NCI-H2171 (cell line): ENCODE results near the gene ECHDC1.
"Not testable (repeated sequence)": the region's sequence is repeated elsewhere in the genome, so short reads cannot be mapped to it uniquely, and the experiment has no call there.

Experiments used
- DNase-seq: peaks from one replicate; lab custom pipeline; 2025; lab: John Stamatoyannopoulos, UW

The ECHDC1 gene

DNA sequence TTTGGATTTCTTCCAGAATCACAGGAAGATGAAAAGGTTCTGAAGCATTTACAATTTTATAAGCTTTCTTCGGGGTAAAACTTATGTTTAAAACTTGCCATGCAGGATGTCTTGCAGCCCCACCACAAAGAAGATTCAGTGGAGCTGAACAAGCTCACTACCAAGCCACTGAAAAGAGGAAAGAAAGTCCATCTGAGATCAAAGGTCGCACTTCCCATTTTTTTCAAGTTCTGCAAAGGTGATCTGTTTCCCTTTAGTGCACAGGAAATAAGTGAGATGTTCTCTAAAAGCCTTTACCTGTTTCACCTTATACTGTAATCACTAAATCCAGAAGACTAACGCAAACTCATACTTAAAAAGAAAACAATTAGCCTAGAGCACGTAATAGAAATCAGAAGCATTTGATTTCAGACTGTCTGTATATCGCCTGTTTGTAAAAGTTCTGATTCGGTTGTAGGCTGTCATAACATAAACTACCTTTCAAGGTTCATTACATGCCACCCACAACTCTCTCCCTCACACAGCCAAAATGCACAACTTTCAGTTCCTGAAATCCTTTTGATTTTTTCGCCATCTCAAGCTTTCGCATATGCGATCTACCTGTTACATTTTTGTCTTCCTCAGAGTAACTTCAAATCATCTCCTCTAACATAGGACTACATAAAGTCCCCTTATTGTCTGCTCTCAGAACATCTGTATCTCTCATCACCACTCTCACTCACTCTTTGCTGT lies 1.8 kb downstream of the ECHDC1 start:
- DNase-seq = no peak

DNA sequence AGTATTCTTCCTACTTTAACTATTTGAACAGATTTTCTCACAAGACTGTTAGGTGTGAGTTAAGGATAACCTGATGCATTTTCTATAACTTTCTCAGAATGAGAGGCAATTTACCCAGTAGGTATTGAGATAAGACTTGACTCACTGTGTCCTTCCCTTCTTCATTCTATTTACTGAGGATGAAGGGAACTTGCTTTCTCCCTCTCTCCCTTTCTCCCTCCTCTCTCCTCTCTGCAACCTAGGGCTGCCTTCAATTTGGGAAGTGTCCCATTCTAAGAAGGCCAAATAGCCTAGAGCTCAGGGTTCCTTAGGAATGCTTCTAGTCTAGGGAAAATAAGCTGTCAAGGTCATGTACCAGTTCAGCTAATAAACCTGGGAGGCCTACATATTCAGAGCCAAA lies 3.2 kb downstream of the ECHDC1 start:
- no peak for DNase-seq

DNA sequence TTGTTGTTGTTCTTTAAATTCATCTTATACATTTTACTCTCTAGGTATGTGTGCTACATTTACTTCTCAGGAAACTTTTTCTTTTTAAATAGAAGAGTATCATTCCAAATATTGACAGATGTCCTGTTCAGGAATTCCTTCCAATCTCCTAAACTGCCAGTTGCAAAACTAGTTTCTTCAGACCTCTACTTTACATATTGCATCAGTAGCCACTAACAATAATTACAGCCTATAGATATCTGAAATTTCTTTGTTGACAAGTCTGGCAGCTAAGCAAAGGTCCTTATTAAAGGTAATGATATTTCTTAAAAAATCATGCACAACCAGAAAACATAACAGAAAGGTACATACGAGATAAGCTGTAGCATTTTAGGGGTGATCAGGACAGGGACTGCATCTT lies 4.5 kb downstream of the ECHDC1 start:
- no peak for DNase-seq

DNA sequence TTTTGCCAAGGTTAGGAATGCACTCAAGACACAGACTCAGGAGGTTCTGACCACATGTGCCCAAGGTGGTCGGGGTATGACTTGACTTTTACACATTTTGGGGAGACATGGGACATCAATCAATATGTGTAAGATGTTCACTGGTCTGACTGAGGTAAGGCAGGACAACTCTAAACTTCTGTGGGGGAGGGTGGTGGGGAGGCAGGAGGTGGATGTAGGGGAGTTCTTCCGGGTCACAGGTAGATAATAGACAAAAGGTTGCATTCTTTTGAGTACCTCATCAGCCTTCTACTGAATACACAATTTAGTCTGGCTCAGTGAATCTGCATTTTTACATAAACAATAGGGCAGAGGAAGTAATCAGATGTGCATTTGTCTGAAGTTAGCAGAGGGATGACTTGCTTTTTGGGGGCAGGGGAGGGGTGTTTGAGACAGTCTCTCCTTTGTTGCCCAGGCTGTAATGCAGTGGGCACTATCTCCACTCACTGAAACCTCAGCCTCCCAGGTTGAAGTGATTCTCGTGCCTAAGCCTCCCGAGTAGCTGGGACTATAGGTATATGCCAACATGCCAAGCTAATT lies 10.9 kb downstream of the ECHDC1 start:
- DNase-seq = no peak

DNA sequence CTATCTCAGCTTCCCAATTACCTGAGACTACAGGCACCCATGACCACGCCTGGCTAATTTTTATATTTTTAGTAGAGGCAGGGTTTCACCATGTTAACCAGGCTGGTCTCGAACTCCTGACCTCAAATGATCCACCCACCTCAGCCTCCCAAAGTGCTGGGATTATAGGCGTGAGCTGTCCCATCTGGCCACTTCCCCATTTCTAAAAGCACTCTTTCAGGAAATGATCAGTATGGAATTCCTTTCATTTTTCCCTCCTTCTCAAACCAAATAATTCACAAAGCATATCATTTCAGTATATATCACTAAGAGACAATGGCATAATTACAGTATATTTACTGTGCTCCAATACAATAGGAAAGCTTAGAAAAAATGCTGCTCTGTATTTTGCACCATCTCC lies 12.2 kb downstream of the ECHDC1 start:
- DNase-seq = not testable (repeated sequence)

DNA sequence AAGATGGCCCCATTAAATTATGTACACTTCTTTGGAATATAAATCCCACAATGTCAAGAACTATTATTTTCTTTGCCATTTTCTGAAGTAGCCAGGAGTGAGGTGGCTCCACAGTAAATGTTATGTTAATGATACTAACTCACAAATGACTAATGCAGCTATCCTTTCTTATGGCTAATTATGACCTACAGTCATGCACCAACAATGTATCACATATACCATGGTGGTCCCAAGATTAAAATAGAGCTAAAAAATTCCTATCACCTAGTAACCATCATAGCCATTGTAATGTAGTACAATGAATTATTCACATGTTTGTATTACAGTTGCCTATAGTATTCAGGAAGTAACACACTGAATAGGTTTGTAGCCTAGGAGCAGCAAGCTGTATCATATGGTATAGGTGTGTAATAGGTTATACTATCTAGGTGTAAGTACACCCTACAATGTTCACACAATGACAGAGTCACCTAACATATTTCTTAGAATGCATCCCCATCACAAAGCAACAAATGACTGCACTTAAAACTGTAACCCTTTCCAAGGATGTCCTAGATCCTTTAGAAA lies 15.3 kb downstream of the ECHDC1 start:
- DNase-seq = no peak

DNA sequence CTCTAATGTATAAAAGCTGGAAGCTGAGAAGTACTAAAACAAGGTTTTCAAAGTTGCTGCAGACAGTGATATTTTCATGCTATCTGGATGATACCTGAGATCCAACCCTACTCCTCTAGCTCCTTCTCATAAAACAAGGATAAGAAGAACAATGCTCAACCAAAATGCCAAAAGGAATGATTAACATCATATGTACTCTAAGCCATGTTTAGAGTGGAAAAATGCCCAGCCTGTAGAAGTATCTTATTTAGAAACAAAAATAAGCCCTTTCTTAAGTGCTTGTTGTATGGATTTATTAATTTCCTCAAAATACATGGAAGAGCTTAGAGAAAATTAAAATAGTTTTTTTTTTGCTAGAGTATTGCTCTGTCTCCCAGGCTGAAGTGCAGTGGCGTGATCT lies 23.7 kb downstream of the ECHDC1 start:
- DNase-seq = no peak

DNA sequence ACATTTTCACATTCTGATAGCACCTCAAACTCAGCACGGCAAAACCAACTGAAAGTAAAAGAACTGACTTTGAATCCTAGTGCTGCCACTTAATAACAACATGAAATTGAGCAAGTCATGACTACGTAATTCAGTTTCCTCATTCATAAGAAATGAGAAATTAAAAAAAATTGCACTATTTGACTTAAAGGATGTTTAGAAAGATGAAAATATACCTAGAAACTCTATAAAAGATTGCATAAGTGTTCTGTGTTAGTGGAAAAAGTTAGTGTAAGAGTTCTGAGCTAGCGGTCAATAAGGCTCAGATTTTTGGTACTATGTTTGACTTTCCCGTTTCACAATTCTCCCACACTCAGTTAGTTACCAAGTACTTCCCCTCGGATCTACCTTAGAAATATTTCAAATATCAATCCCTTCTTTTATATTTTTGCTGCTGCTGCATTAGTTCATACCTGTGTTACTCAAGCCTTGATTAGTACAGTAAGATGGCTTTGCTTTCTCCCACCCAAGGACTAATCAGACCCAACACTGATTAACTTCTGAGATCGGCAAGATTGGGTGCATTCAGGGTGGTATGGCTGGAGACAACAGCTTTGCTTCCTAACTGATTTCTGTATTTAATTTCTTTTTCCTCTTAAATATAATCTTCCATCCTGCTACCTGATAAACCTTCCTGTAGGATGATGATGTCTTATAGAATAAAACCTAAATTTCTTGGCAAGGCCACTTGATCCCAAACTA lies 25.9 kb downstream of the ECHDC1 start:
- DNase-seq = no peak

DNA sequence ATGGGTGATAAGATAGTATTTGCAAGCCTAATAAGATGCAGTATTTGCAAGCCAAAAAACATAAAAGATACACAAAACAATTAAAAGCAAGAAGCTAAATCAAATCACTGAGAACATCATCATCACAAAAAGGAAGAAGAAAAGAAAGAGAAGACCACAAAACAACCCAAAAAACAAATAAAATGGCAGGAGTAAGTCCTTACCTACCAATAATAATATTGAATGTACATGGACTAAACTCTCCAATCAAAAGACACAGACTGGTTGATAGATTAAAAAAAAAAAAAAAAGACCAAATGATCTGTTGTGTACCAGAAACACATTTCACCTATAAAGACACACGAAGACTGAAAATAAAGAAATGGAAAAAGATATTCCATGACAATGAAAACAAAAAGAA lies 37.7 kb downstream of the ECHDC1 start:
- DNase-seq = no peak

DNA sequence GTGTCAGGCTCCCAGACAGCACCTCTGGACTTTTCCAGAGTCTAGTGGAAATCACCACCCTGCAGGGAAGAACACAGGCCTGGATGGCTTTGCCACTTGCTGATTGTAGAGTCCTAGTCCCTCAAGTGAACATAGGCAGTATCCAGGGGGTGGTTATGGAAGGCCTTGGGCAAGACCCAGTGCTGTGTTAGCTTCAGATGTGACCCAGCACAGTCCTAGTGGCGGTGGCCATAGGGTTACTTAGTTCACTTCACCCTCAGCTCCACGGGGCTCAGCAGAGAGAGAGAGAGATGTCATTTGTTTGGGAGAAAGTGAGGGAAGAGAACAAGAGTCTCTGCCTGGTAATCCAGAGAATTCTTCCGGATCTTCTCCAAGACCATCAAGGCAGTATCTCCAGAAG lies 39.5 kb downstream of the ECHDC1 start:
- no peak for DNase-seq

DNA sequence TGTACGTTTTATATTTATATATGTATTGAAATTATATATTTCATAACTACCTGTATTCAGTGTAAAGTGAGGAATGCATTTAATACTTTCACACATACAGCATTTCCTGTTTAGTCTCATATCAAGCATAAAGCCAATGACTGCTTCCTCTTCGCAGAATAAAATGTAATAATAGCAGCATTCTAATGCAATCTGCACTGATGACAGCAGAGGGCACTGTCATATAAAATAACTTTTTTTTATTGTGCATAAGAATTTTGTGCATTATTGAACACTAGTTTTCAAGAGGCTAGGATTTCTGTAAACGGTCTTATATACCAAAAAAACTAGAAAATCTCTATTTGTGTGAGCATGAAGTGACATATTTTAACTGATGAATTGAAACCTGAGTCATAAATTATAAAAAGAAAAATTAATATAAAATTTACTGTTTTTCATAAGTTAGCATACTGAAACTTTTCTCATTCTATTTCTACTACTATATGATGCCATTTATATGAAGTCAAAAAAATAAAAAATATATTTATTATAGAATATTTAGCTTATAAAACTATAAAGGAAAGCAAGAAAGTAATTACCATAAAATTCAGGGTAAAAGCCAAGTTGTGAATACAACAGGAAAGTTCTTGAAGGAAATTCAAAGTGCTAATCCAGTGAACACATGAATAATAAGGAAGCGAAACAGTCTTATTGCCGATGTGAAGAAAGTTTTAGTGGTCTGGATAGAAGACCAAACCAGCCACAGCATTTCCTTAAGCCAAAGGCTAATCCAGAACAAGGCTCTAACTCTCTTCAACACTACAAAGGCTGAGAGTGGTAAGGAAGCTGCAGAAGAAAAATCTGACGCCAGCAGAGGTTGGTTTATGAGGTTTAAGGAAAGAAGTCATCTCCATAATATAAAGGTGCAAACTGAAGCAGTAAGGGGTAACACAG lies 40.4 kb downstream of the ECHDC1 start:
- no peak for DNase-seq

DNA sequence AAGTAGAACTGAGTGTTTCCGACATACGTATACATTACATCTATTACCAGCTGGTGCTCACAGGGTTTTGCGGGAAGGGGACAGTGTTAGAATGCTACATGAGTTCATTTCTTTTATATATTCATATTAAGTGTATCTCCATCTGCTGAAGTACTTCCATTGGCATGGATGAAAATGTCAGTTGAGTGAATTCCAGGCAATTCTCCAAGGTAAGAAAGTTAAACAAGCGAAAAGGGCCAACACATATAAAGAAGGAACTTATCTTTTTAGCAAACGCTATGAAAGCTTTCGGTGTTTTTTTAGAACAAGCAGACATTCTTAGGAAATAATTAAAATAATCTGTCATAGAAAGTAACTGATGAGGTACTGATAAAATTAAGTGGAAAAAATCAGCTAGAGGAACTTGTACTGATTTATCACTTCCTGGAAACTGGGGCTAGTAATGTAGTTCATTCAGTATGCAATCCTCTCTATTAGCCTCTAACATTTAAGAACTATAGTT lies 42.2 kb downstream of the ECHDC1 start:
- no peak for DNase-seq

DNA sequence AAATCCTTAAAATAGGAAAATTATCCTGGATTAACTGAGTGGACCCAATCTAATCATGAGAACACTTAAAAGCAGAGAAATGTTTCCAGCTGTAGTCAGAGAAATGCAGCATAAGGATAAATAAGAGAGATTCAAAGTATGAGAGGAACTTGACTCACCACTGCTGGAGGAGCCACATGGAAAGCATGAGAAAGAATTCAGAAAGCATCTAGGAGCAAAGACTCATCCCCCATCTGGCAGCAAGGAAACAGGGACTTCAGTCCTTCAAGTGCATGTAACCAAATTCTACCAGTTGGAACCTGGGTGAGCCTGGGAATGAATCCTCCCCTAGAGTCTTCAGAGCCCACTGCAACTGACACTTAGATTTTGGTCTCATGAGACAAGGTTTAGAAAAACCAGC lies 43.0 kb downstream of the ECHDC1 start:
- DNase-seq = no peak

DNA sequence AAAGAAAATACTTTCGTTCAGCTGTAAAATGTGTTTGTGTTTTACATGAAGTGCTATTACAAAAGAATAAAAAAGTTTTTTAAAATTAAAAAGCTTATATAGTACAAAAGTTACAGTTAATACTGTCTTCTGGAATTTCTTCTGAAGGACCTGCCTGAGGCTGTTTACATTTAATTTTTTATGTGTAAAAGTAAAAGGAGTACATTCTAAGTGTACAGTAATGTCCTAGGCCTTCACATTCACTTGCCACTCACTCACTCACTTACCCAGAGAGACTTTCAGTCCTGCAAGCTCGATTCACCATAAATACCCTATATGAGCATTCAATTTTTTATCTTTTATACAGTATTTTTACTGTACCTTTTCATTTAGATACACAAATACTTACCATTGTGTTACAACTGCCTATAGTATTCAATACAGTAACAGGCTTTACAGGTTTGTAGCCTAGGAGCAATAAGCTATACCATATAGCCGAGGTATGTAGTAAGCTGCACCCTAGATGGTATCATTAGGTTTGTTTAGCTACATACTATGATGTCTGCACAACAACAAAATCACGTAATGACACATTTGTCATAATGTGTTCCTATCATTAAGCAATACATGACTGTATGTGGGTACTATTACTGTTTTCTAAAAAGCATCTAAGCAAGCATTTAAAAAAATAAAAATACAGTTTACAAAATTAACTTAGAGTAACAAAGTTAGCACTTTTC lies 43.7 kb downstream of the ECHDC1 start:
- DNase-seq = no peak

DNA sequence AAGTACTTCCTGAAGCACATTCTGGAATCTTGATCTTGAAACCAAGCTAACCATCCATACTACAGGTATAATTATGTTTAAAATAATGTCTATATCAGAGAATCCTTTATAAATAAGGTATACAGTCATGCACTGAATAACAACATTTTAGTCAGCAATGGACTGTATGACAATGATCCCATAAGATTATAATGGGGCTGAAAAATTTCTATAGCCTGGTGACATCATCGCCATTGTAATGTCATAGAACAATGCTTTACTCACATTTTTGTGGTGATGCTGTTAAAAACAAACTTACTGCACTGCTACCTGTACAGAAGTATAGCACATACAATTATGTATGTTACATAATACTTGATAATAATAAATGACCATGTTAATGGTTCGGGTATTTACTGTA lies 44.9 kb downstream of the ECHDC1 start:
- DNase-seq = no peak

DNA sequence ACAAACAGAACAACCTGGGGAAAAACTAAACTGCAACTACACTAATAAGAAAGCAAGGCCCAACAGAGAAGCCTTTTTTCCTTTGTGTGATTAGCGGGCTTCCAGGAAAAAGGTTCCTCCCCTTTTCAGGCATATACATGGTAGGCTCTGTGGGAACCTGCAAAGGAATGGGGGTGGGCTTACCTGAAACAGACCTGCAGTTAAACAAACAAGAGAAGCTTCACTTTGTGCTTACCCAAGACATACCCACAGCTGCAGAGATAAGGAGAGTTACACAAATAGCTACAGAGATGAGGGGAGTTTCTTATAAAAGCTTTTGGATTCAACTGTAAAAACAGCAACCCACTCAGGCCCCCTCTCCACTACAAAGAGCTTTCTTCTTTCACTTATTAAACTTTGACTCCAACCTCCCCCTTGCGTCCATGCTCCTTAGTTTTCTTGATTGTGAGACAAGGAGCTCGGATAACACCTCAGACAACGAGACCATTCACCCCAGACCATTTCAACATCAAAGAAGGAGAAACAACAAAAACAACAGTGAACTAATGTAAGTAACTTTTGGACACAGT lies 45.8 kb downstream of the ECHDC1 start:
- no peak for DNase-seq

DNA sequence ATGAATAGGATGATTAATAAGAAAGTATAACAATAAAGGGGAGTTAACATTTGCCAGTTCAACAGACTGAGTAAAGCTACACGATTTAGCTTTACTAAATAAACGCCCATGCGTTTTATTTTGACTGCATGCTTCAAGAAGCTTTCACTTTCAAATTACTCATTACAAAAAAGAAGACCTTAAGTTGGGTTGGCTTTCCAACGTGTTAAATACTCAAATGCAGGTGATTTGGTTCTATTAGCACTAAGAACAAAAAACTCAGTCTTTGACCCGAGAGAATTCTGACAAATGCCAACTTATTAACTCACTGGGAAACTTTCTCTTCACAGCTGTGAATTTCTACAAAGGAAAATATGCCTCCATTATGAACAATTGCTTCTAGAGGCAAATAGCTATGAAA lies 51.9 kb downstream of the ECHDC1 start:
- no peak for DNase-seq

DNA sequence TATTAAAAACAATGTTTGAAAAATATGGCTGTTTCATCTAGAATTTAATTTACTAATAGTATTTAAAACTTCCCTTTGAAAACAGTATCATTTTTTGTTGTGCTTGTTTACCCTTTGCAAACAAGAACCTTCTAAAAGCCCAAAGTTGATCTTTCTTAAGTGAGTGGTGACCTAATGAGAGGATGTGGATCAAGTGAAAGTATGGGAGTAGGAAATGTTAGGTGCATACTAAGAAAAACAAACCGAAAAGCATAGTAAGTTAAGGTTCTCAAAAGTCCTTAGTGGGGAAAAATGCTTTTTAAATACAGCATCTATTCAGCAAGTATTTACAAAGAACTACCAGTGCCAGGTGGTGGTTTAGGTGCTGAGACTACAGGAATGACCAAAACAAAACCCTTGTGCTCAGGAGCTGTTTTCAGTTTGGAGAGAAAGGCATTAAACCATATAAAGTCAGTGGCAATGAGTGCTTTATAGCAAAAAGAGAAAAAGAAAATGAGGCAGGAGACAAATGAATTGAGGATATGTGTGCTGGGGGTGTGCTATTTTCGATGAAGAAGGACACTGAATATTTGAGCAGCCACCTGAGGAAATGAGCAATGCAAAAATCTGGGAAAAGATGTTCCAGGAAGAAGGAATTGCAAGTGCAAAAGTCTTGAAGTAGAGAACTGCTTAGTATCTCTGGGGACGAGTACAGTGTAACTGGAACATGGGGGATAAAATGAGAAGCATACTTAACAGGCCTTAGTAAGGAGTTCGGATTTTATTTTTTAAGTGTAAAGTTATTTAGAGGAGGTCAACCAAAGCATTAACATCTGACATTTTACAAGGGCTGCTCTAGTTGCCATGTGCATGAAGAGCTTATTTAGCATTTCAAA lies 52.8 kb downstream of the ECHDC1 start:
- DNase-seq = no peak

DNA sequence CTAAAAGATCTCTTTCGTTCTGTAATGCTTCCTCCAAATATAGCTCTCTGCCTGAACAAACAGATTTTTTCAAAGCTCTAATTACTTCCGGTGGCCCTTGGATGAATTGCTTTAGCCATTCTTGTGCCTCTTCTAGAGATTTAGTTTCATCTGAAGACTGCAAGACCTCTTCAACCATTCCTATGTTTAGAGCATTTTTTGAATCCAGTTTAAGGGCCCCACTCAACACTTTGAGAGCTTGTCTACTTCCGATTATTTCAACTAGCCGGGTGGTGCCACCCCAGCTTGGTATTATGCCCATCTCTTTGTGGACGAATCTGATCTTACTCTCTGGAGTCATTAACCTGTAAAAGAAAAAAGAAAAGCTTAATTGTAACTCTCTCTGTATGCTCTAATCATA lies 53.5 kb downstream of the ECHDC1 start:
- DNase-seq = no peak

DNA sequence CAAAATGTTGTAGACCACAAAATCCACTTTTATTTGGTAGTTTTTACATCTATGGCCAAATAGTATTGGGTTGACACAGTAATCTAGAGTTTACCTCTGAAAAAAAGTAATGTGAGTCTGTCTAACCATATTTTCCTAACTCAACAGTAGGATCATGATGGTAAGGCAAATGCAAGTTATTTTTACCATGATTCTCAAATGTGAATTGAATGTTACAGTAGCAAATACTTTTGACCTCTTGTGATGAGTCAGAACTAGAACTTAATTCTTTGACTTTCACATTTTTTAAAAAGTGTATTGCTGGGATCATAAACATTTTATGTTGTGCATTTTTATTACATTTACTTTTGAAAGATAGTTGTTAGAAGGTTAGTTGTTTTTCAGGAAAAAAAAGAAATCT lies 54.7 kb downstream of the ECHDC1 start:
- DNase-seq = no peak
